Measurements from ENCODE around the gene HMGN4. TPM values are rescaled to one million over a fixed set of nuclear protein-coding genes. Genes with fewer than 3 reads are reported as not detected.

The HMGN4 gene
- total and polyA plus RNA-seq, 9 of the 15 experiments (the other 6 are each of a cell fraction or from before 2014, with no cell fraction given) = 35.4 to 134 (median 94.1) TPM

GRCh38 chr6:26571592-26572296 is 33.6 kb downstream of the HMGN4 start (continued):
- TF ChIP-seq SMAD1 (IDR thresholded peaks at IDR 0.05; ENCODE audit: low read depth, low read length, partially characterized antibody) (peak; percentile 13), SLC30A9 (CRISPR knock-in tag; IDR thresholded peaks at IDR 0.05) (no peak), DMBX1 (CRISPR knock-in tag; IDR thresholded peaks at IDR 0.05; ENCODE audit: borderline replicate concordance) (peak; percentile 50; the same call in 1 of the 2 replicates), TRIM24 (IDR thresholded peaks at IDR 0.05) (peak; percentile 57 to 87), FOXK1 (CRISPR knock-in tag; IDR thresholded peaks at IDR 0.05; ENCODE audit: borderline replicate concordance) (peak; percentile 58; the same call in 1 of the 2 replicates), HMGXB4 (CRISPR knock-in tag; IDR thresholded peaks at IDR 0.05) (peak; percentile 96), ATF4 (CRISPR knock-in tag; IDR thresholded peaks at IDR 0.05) (0 out of 2 replicates have a peak, but pooled peaks have one; percentile 74), ZBTB2 (IDR thresholded peaks at IDR 0.05) (peak; percentile 93), RCOR1 (IDR thresholded peaks at IDR 0.05; ENCODE audit: borderline replicate concordance in 1 of 2, low read depth in 2 of 2, low read length in 2 of 2) (peak; percentile 72 to 96; a peak in 2 of 4 replicates), STAT5A (IDR thresholded peaks at IDR 0.05; ENCODE audit: borderline replicate concordance, low read length) (peak; percentile 88), GTF2F1 (IDR thresholded peaks at IDR 0.05; ENCODE audit: low read depth, low read length) (no peak), ZNF311 (CRISPR knock-in tag; IDR thresholded peaks at IDR 0.05) (0 out of 2 replicates have a peak, but pooled peaks have one; percentile 15), TOE1 (IDR thresholded peaks at IDR 0.05; ENCODE audit: borderline replicate concordance) (peak; percentile 53; the same call in 1 of the 2 replicates), TOE1 (CRISPR knock-in tag; IDR thresholded peaks at IDR 0.05; ENCODE audit: borderline replicate concordance, low read depth) (peak; percentile 71; the same call in 1 of the 2 replicates), MYBL2 (IDR thresholded peaks at IDR 0.05; ENCODE audit: low read depth) (no peak), MYBL2 (CRISPR knock-in tag; IDR thresholded peaks at IDR 0.05; ENCODE audit: borderline replicate concordance) (no peak), RBFOX2 (IDR thresholded peaks at IDR 0.05; ENCODE audit: low read depth, low read length) (peak; percentile 76), GABPB2 (CRISPR knock-in tag; conservative IDR thresholded peaks at IDR 0.05) (no peak; the same call in 1 of the 2 replicates)
- TF ChIP-seq, protein P1, sequence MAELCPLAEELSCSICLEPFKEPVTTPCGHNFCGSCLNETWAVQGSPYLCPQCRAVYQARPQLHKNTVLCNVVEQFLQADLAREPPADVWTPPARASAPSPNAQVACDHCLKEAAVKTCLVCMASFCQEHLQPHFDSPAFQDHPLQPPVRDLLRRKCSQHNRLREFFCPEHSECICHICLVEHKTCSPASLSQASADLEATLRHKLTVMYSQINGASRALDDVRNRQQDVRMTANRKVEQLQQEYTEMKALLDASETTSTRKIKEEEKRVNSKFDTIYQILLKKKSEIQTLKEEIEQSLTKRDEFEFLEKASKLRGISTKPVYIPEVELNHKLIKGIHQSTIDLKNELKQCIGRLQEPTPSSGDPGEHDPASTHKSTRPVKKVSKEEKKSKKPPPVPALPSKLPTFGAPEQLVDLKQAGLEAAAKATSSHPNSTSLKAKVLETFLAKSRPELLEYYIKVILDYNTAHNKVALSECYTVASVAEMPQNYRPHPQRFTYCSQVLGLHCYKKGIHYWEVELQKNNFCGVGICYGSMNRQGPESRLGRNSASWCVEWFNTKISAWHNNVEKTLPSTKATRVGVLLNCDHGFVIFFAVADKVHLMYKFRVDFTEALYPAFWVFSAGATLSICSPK (IDR thresholded peaks at IDR 0.05; ENCODE audit: borderline replicate concordance) = no peak
- TF ChIP-seq, protein P2, sequence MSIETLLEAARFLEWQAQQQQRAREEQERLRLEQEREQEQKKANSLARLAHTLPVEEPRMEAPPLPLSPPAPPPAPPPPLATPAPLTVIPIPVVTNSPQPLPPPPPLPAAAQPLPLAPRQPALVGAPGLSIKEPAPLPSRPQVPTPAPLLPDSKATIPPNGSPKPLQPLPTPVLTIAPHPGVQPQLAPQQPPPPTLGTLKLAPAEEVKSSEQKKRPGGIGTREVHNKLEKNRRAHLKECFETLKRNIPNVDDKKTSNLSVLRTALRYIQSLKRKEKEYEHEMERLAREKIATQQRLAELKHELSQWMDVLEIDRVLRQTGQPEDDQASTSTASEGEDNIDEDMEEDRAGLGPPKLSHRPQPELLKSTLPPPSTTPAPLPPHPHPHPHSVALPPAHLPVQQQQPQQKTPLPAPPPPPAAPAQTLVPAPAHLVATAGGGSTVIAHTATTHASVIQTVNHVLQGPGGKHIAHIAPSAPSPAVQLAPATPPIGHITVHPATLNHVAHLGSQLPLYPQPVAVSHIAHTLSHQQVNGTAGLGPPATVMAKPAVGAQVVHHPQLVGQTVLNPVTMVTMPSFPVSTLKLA (conservative IDR thresholded peaks at IDR 0.05) = peak; percentile 66 to 68

Data from K562 (cell line).